ENCODE results near the gene RAB8B.

Gene RAB8B

GRCh38 chr15:63160638-63161037 lies 28.8 kb upstream of the RAB8B start:
- TF ChIP-seq POLR2AphosphoS5 (IDR thresholded peaks at IDR 0.05; ENCODE audit: low read depth, low read length) (no peak), FOXP2 (optimal IDR thresholded peaks at IDR 0.05; ENCODE audit: borderline replicate concordance, extremely low read depth, extremely low read length, insufficient read depth) (no peak)

- no peak for TF ChIP-seq TAF1 (IDR thresholded peaks at IDR 0.05; ENCODE audit: borderline replicate concordance, insufficient read depth, low read length)
- no peak for TF ChIP-seq POLR2AphosphoS5 (IDR thresholded peaks at IDR 0.05; ENCODE audit: low read depth, low read length)
- TF ChIP-seq FOXP2 (optimal IDR thresholded peaks at IDR 0.05; ENCODE audit: borderline replicate concordance, extremely low read depth, extremely low read length, insufficient read depth): no peak
- TF ChIP-seq SIN3A (IDR thresholded peaks at IDR 0.05; ENCODE audit: borderline replicate concordance, insufficient read depth, low read length): no peak
- no peak for TF ChIP-seq REST (IDR thresholded peaks at IDR 0.05; ENCODE audit: insufficient read depth in 1 of 2, low read depth in 2 of 2, low read length in 2 of 2)
Observed at GRCh38 chr15:63163217-63163616, 26.2 kb upstream of the RAB8B start.

DNA sequence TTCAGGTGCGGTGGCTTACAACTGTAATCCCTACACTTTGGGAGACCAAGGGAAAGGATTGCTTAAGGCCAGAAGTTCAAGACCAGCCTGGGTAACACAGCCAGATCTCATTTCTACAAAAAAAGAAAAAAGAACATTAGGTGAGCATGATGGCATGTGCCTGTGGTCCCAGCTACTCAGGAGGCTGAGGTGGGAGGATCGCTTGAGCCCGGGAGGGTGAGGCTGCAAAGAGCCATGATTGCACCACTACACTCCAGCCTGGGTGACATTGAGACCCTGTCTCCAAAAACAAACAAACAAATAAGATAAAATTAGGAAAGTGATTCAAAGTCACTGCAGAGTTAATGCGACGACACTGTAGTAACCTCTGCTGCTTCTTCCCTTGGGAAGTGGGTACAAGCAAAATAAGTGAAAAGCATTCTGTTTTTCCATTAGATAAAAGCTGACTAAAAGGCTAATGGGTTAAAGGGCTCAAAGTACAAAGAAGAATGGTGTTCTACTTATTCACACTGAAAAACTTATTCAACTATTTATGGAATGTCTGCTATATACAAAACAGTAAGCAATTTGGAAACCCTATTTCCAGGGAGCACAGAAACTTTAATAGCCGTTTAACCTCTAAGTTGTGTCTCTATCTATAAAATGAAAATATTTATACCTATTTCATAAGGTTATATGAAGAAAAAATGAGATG lies 24.1 kb upstream of the RAB8B start:
- TF ChIP-seq FOXP2 (optimal IDR thresholded peaks at IDR 0.05; ENCODE audit: borderline replicate concordance, extremely low read depth, extremely low read length, insufficient read depth) (no peak), TAF1 (IDR thresholded peaks at IDR 0.05; ENCODE audit: borderline replicate concordance, insufficient read depth, low read length) (no peak), SIN3A (IDR thresholded peaks at IDR 0.05; ENCODE audit: borderline replicate concordance, insufficient read depth, low read length) (no peak), REST (IDR thresholded peaks at IDR 0.05; ENCODE audit: insufficient read depth in 1 of 2, low read depth in 2 of 2, low read length in 2 of 2) (no peak), POLR2AphosphoS5 (IDR thresholded peaks at IDR 0.05; ENCODE audit: low read depth, low read length) (no peak)

GRCh38 chr15:63166219-63166618 lies 23.2 kb upstream of the RAB8B start:
- TF ChIP-seq FOXP2 (optimal IDR thresholded peaks at IDR 0.05; ENCODE audit: borderline replicate concordance, extremely low read depth, extremely low read length, insufficient read depth): no peak
- no peak for TF ChIP-seq SIN3A (IDR thresholded peaks at IDR 0.05; ENCODE audit: borderline replicate concordance, insufficient read depth, low read length)
- TF ChIP-seq TAF1 (IDR thresholded peaks at IDR 0.05; ENCODE audit: borderline replicate concordance, insufficient read depth, low read length): no peak
- no peak for TF ChIP-seq POLR2AphosphoS5 (IDR thresholded peaks at IDR 0.05; ENCODE audit: low read depth, low read length)
- TF ChIP-seq REST (IDR thresholded peaks at IDR 0.05; ENCODE audit: insufficient read depth in 1 of 2, low read depth in 2 of 2, low read length in 2 of 2): no peak

- TF ChIP-seq POLR2AphosphoS5 (IDR thresholded peaks at IDR 0.05; ENCODE audit: low read depth, low read length): no peak
- no peak for TF ChIP-seq SIN3A (IDR thresholded peaks at IDR 0.05; ENCODE audit: borderline replicate concordance, insufficient read depth, low read length)
- no peak for TF ChIP-seq TAF1 (IDR thresholded peaks at IDR 0.05; ENCODE audit: borderline replicate concordance, insufficient read depth, low read length)
- TF ChIP-seq REST (IDR thresholded peaks at IDR 0.05; ENCODE audit: insufficient read depth in 1 of 2, low read depth in 2 of 2, low read length in 2 of 2): no peak
Observed at GRCh38 chr15:63169788-63170187, 19.6 kb upstream of the RAB8B start.
